GM12801 (cell line): Measurements from ENCODE around the gene ASPSCR1.

Experiments
- TF ChIP-seq, protein P1 (sequence below): IDR thresholded peaks from one replicate; pipeline ENCODE4 v1.5.1; 2011; ENCODE audit warnings: control low read depth; ENCODE audit not compliant: insufficient read length; ENCODE audit errors: extremely low read depth

Gene ASPSCR1

GRCh38 chr17:81931557-81932332, 45.7 kb upstream of the ASPSCR1 start:
- TF ChIP-seq, protein P1, sequence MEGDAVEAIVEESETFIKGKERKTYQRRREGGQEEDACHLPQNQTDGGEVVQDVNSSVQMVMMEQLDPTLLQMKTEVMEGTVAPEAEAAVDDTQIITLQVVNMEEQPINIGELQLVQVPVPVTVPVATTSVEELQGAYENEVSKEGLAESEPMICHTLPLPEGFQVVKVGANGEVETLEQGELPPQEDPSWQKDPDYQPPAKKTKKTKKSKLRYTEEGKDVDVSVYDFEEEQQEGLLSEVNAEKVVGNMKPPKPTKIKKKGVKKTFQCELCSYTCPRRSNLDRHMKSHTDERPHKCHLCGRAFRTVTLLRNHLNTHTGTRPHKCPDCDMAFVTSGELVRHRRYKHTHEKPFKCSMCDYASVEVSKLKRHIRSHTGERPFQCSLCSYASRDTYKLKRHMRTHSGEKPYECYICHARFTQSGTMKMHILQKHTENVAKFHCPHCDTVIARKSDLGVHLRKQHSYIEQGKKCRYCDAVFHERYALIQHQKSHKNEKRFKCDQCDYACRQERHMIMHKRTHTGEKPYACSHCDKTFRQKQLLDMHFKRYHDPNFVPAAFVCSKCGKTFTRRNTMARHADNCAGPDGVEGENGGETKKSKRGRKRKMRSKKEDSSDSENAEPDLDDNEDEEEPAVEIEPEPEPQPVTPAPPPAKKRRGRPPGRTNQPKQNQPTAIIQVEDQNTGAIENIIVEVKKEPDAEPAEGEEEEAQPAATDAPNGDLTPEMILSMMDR: no peak

GRCh38 chr17:81932333-81932983, 45.0 kb upstream of the ASPSCR1 start:
- TF ChIP-seq, protein P1: no peak

DNA sequence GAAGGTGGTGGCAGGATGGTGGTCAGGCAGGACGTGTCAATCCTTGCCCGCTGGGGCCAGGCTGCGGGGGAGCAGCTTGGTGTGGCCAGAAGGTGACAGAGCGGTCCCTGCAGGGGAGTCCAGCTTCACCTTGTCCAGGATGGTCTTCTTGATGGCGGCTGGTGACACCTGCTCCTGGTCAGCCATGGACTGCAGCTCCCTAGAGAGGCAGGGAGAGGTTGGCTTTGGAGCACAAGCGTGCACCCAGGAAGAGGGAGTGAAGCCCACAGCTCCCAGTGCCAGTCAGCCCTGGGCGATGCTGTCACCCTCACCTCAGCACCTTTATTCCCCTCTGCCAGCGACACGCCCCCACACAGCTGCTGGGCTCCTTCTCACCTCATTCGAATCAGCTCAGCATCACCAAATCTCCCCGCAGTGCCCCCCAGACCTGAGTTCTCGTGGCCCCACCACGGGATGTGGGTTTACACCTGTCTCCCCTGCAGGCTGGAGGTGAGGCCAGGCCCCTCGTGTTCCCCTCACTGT, 44.2 kb upstream of the ASPSCR1 start:
- TF ChIP-seq, protein P1: no peak

- TF ChIP-seq, protein P1: no peak
Observed at GRCh38 chr17:81934098-81934757, 43.2 kb upstream of the ASPSCR1 start.

GRCh38 chr17:81934850-81935708, 42.4 kb upstream of the ASPSCR1 start:
- TF ChIP-seq, protein P1: no peak

DNA sequence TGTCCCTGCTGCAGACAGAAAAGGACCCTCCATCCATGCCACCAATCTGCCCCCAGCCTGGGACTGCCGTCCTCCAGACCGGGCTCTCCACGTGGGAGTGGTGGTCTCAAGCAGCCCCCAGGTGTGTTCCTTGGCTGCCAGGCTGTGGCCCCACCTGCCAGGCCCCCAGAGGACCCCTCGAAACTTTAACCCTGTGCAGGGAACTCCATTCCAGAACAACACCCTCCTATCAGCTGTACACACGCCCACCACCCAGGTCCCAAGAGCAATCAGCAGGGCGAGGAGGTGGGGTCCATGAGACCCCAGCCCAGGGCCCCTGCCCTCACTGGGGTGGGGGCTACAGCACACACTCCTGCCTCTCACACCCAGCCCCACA, 41.7 kb upstream of the ASPSCR1 start:
- TF ChIP-seq, protein P1: no peak
